Measurements from ENCODE around the gene PDCD11. TPM values are rescaled to one million over a fixed set of nuclear protein-coding genes. Genes with fewer than 3 reads are reported as not detected.

The PDCD11 gene
- total and polyA plus RNA-seq, 2 of the 8 experiments (the other 6 are each of a cell fraction or from before 2014, with no cell fraction given) = 18.1 to 79.1 TPM

GRCh38 chr10:103419101-103419500 is 22.7 kb downstream of the PDCD11 start:
- no peak overlapping the region for H2BK12ac ChIP-seq (ENCODE audit: low read depth, low read length)
- WGBS, 2 experiments (ENCODE audit: extremely low coverage in 1 of 2, insufficient coverage in 1 of 2, insufficient read length in 1 of 2, insufficient replicate concordance in 2 of 2, low coverage in 1 of 2, low lambda C conversion rate in 2 of 2, missing lambda C conversion rate in 1 of 2) = 91% methylated on average over 4 of the region's 4 CpGs; no CpG with 5 or more reads in 1 of the 2 experiments
- no peaks in the 10 kb centered on the region for H3K9me3 ChIP-seq (ENCODE audit: insufficient read depth in 2 of 2, low read depth in 1 of 2, low read length in 1 of 2)
- H3K4me3 ChIP-seq (ENCODE audit: extremely low read depth in 1 of 4, insufficient read depth in 2 of 4, low read depth in 3 of 4, low read length in 4 of 4) = no peak overlapping the region
- H3K27me3 ChIP-seq (replicated peaks in 1 of 4; ENCODE audit: control insufficient read depth in 3 of 4, extremely low read depth in 1 of 4, insufficient read depth in 3 of 4, low read length in 3 of 4) = no peaks in the 10 kb centered on the region
- H3K36me3 ChIP-seq (ENCODE audit: control insufficient read depth in 2 of 4, insufficient read depth in 4 of 4, low read length in 3 of 4) = peaks cover 63 to 94% (median 89%) of the 10 kb centered on the region in 4 experiments
- H2AK5ac ChIP-seq (ENCODE audit: low read depth, low read length) = no peak overlapping the region
- no peak overlapping the region for H3K9ac ChIP-seq (replicated peaks in 1 of 4; ENCODE audit: extremely low read depth in 1 of 4, low read depth in 3 of 4, low read length in 3 of 4)
- H2BK20ac ChIP-seq (ENCODE audit: low read length) = no peak overlapping the region
- no peaks in the 10 kb centered on the region for H3K4me1 ChIP-seq (replicated peaks in 1 of 4; ENCODE audit: control insufficient read depth in 3 of 4, insufficient read depth in 4 of 4, low read length in 3 of 4)
- no peaks in the 10 kb centered on the region for H3K79me1 ChIP-seq (ENCODE audit: low read depth, low read length)
- no peak overlapping the region for H4K8ac ChIP-seq (ENCODE audit: extremely low read depth, insufficient read depth, low read length)
- no peak overlapping the region for H3K23ac ChIP-seq (ENCODE audit: insufficient read length)
- peaks cover 7 to 14% of the 10 kb centered on the region in 2 experiments for H4K20me1 ChIP-seq (replicated peaks in 1 of 2; ENCODE audit: control insufficient read depth in 1 of 2, insufficient read depth in 2 of 2, low read length in 2 of 2)
- no peak overlapping the region for H3K4ac ChIP-seq (replicated peaks; ENCODE audit: insufficient read length, low read depth, low read length)
- H2BK5ac ChIP-seq (ENCODE audit: low read depth, low read length) = no peak overlapping the region
- H3K18ac ChIP-seq (ENCODE audit: extremely low read depth, low read length) = no peak overlapping the region
- no peak overlapping the region for H3K56ac ChIP-seq (replicated peaks; ENCODE audit: insufficient read length, low read depth, low read length)
- no peak overlapping the region for H4K5ac ChIP-seq (ENCODE audit: insufficient read length, low read depth, low read length)
- DNase-seq (ENCODE audit: low read depth in 1 of 2, low spot score in 2 of 2) (no peak), FAIRE-seq (no peak)
- H3K27ac ChIP-seq (ENCODE audit: low read depth, low read length) = no peak overlapping the region
- H4K91ac ChIP-seq (replicated peaks; ENCODE audit: insufficient read length, low read length) = no peak overlapping the region
- H2BK15ac ChIP-seq (ENCODE audit: low read length) = no peak overlapping the region
- no peaks in the 10 kb centered on the region for H3K23me2 ChIP-seq (ENCODE audit: low read depth, low read length)
- no peak overlapping the region for H3K14ac ChIP-seq (ENCODE audit: insufficient read length)
- ChIA-PET CTCF (ENCODE audit: partially characterized antibody) (interaction anchor here (0.8 to 4.3 kb wide), 6 partner anchors 21 to 74 kb away, joined by 3 to 35 read pairs (median 4); partner anchors contain the start of gene CALHM1), POLR2A (ENCODE audit: partially characterized antibody) (interaction anchor here (1.2 kb wide), 1 partner anchor 13 kb away, joined by 3 read pairs; no protein-coding TSS in a partner anchor)
- no peak overlapping the region for H2BK120ac ChIP-seq (replicated peaks; ENCODE audit: low read depth, low read length)
- no peak overlapping the region for H2AFZ ChIP-seq (ENCODE audit: low read length)
- H3K4me2 ChIP-seq (ENCODE audit: insufficient read depth in 1 of 2, low read depth in 2 of 2, low read length in 2 of 2) = no peak overlapping the region
- no peaks in the 10 kb centered on the region for H3K79me2 ChIP-seq (ENCODE audit: control insufficient read depth in 1 of 2, insufficient read depth in 2 of 2, low read length in 2 of 2)
- TF ChIP-seq POU5F1 (IDR thresholded peaks at IDR 0.05; ENCODE audit: low read depth, low read length) (no peak), EP300 (IDR thresholded peaks at IDR 0.05; ENCODE audit: borderline replicate concordance in 1 of 2, low read depth in 2 of 2, low read length in 2 of 2) (no peak), USF2 (IDR thresholded peaks at IDR 0.05; ENCODE audit: low read length) (no peak), ATF2 (IDR thresholded peaks at IDR 0.05; ENCODE audit: low read length) (no peak), BRCA1 (IDR thresholded peaks at IDR 0.05; ENCODE audit: low read depth, low read length) (no peak), HDAC6 (IDR thresholded peaks at IDR 0.05; ENCODE audit: low read depth, low read length) (no peak), PHF8 (conservative IDR thresholded peaks at IDR 0.05; ENCODE audit: low read depth, low read length) (no peak), E2F6 (IDR thresholded peaks at IDR 0.05) (no peak), NANOG (IDR thresholded peaks at IDR 0.05; ENCODE audit: insufficient read depth, low read depth, low read length, poor library complexity, severe bottlenecking) (no peak), TBP (IDR thresholded peaks at IDR 0.05; ENCODE audit: low read depth, low read length) (no peak)
